Heart left ventricle (tissue), 13 donors: Measurements from ENCODE around the gene NSD2.

Experiments used
- CTCF ChIP-seq, 12 donors: fragments of 200-600 bp; sonication (generic) in 4 of 12; IDR thresholded peaks; one replicate each; pipeline versions ENCODE4 v1.5.0 to v1.8.0; 2018 to 2022; ENCODE audit warnings: antibody characterized with exemption in 12 of 12, mild to moderate bottlenecking in 5 of 12
- POLR2A ChIP-seq, 2 donors: fragments of 450-650 bp; IDR thresholded peaks; one replicate each; pipeline ENCODE4 v1.6.1; 2017; ENCODE audit warnings: antibody characterized with exemption in 2 of 2, mild to moderate bottlenecking in 2 of 2, moderate library complexity in 2 of 2
- donor health status: ischemic (EF 13 %, LVEDD 7.1; RV severe dilation, severe dysfunction).
- donor health status: DM: no; HTN: yes; CAD: no.
- donor health status: DM: no; HTN: no; CAD: no.
- donor health status: ischemic (EF 25% LVEDD 6.9; RV normal size, moderate dysfunction).
- donor health status: ischemic (EF 25% LVEDD 5.7; RV mildly dilated, moderate dysfunction).
- donor health status: ischemic (EF 35%, LVEDD 5.7; RV mildly dilated, moderate dysfunction).
- donor health status: nonischemic (EF 11% LVEDD 7.7; RV severe dilation, severe dysfunction).
- donor health status: DM: yes; HTN: yes; CAD: no.
- donor health status: PGD.
- donor health status: ischemic (EF 29% LVEDD 5.4; RV normal size, mild dysfunction).
- donor health status: nonischemic (EF 23%, LVEDD 6.1; RV moderate dilation, normal function).

- no peak for TF ChIP-seq CTCF (IDR thresholded peaks at IDR 0.05)
- TF ChIP-seq POLR2A (IDR thresholded peaks at IDR 0.05) = no peak
Observed at GRCh38 chr4:1964971-1965370, 93.8 kb downstream of the NSD2 start.
